MG63 (cell line): ENCODE results near the gene FRYL. TPM values are rescaled to one million over a fixed set of nuclear protein-coding genes. Genes with fewer than 3 reads are reported as not detected.

Source experiments
- DNase-seq: peaks from one replicate; pipeline ENCODE4 v3.0.0-alpha.2; 2020
- H3K27me3 ChIP-seq: fragments of 250-450 bp; sonication (Bioruptor Pico); 2 replicates; pipeline ENCODE4 v1.5.1; 2020; ENCODE audit warnings: mild to moderate bottlenecking, moderate library complexity
- H3K36me3 ChIP-seq: fragments of 250-450 bp; sonication (Bioruptor Pico); 2 replicates; pipeline ENCODE4 v1.5.1; 2020; ENCODE audit warnings: mild to moderate bottlenecking, moderate library complexity
- H3K4me3 ChIP-seq: fragments of 250-450 bp; sonication (Bioruptor Pico); 2 replicates; pipeline ENCODE4 v1.5.1; 2020; ENCODE audit warnings: mild to moderate bottlenecking, moderate library complexity
- H3K9me3 ChIP-seq: fragments of 250-450 bp; sonication (Bioruptor Pico); 2 replicates; pipeline ENCODE4 v1.5.1; 2020; ENCODE audit warnings: mild to moderate bottlenecking, moderate library complexity
- total RNA-seq: library from RNA; depleted of rRNA; stranded (reverse); fragments of >200 nt; shearing (Covaris generic); gene quantifications from 2 replicates; pipeline ENCODE4 v1.2.3, GENCODE V29; 2014; ENCODE audit warnings: low replicate concordance

The FRYL gene
- total RNA-seq, 1 experiment from 2014 or later: 9.7 TPM

DNA sequence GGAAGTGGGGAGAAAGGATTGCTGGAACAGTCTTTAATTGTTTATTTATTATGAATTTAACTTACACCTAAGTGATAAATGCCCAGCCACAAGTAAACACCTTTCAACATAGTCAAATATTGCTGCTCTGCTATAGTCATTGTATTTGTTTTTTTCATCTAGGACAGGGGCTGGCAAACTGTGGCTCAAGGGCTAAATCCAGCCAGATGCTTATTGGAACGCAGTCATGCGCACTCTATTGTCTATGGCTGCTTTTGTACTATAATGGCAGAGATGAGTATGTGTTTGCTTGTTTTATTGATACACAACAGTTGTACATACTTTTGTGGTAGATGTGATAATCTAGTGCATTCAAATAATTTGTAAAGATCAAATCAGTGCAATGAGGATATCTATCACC, 194.7 kb downstream of the FRYL start:
- Histone ChIP-seq H3K9me3 (no peaks in the 10 kb centered on the region), H3K36me3 (no peaks in the 10 kb centered on the region; the same call in none of the 2 replicates), H3K27me3 (no peaks in the 10 kb centered on the region), H3K4me3 (no peak overlapping the region)
- DNase-seq: no peak

DNA sequence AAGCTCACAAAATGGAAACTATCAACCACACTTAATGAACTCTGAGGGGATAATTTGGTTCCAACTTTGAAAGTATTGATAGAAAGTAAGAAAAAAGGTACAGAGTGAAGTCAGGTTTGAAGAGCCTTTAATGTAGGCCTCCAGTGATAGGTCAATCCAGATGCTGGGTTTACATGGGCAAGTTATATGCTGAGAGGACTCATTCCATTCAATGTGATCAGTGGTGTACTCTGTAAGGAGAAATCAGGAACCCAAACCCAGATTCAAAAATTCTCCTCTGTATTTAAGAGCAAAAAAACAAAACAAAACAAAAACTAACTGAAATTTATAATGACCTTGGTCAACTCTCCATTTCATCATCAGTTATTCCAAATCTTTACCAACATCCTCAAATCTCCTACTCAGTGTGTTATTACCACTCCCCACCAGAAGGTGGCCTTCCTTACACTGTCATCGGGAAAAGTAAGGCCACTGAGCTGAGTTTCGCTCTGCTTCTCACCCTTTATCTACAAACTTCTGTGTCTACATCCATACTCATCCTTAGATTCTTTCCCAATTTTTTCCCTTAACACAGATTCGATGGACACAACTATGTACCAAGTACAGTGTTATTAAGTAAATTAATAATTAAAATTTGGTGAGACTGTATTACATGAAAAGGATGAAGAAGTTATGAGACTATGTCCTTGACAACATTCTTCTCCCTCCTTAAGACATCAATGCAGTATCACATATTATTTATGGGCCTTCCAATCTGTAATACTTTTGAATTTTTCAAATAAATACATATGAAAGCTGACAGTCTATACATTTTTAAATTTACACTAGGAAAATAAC, 201.7 kb downstream of the FRYL start:
- peak; percentile 23 for DNase-seq
- H3K4me3 ChIP-seq: no peak overlapping the region
- no peaks in the 10 kb centered on the region for H3K9me3 ChIP-seq
- H3K36me3 ChIP-seq: peaks cover 4% of the 10 kb centered on the region
- H3K27me3 ChIP-seq: no peaks in the 10 kb centered on the region

DNA sequence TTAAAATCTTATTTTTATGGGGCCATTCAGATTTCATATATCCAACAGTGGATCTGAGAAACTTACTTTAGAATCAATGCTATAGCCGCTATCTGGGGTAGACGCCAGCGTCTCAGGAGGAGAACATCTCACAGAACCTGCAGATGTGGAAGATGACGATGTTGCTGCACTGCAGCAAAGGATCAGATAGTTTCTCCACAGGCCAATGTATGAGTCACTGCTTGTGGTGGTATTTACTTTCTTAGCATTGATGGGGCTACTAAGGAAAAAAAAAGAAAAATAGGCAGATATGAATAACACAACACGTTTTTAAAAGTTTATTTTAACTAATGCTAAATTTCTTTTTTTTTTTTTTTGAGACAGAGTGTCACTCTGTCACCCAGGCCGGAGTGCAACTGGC, 204.1 kb downstream of the FRYL start:
- DNase-seq: no peak
- Histone ChIP-seq H3K4me3 (no peak overlapping the region), H3K27me3 (no peaks in the 10 kb centered on the region), H3K36me3 (peaks cover 12% of the 10 kb centered on the region), H3K9me3 (no peaks in the 10 kb centered on the region)

DNA sequence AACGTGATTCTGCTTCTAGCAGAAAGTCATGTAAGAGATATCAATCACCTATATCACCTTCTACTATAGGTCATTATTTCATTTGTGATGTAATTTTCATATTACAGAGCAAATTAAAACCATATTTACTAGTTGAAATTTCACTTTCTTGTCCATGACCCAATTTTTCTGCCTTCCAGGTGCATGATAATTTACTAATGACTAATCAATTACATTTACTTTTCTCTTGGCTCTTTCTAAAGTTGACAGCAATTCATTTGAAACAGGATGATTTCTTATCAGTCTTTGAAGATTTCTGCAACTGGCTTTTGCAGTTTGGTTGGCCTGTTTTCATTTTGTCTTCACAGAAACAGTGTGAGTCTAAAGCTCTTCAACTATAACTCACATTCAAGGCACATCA, 208.6 kb downstream of the FRYL start:
- H3K27me3 ChIP-seq: no peaks in the 10 kb centered on the region
- no peaks in the 10 kb centered on the region for H3K9me3 ChIP-seq
- DNase-seq: no peak
- no peak overlapping the region for H3K4me3 ChIP-seq
- H3K36me3 ChIP-seq: peaks cover 22% of the 10 kb centered on the region

DNA sequence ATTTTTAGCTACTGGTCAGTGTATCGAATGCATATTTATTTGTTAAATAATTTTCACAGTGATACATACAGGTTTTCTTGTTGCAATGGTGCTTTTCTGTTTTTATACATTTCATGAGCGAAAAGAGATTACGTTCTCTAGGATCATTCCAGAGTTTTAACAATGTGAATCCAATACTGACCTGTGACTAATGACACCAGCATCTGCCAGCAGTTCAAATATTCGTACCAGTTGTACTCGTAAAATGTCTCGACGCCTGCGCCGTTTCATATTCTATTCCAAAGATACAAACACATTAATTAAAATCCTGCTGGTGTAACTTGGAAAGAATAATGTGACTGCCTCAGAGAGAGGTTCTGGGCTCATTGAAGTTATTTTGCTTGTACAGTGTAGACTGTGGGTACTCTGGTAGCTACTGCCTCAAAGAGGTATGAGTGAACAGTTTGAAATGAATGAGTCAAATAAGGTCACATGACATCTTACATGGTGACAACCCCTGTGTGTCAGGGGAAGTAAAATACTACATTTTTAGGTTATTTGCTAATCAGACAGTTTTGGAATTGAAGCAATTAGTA, 209.3 kb downstream of the FRYL start:
- Histone ChIP-seq H3K36me3 (peaks cover 22% of the 10 kb centered on the region), H3K9me3 (no peaks in the 10 kb centered on the region), H3K27me3 (no peaks in the 10 kb centered on the region), H3K4me3 (no peak overlapping the region)
- DNase-seq: no peak

DNA sequence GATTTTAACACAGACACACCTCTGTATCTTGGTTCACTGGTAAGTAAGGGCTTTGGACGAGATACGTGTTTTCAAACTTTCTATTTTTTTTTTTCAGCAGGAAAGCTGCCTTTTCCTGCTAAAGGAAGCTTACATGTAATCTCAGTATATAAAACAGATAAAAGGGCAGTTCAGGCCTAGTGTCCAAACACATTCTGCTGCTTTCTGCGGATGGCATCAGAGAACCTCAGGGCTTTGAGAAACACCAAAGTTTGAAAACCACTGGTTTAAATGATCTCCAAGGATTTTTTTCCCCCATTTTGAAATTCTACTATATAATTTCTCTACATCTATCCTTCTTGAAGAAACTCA, 214.1 kb downstream of the FRYL start:
- no peak overlapping the region for H3K4me3 ChIP-seq
- no peak for DNase-seq
- peaks cover 10% of the 10 kb centered on the region for H3K36me3 ChIP-seq
- no peaks in the 10 kb centered on the region for H3K9me3 ChIP-seq
- no peaks in the 10 kb centered on the region for H3K27me3 ChIP-seq

DNA sequence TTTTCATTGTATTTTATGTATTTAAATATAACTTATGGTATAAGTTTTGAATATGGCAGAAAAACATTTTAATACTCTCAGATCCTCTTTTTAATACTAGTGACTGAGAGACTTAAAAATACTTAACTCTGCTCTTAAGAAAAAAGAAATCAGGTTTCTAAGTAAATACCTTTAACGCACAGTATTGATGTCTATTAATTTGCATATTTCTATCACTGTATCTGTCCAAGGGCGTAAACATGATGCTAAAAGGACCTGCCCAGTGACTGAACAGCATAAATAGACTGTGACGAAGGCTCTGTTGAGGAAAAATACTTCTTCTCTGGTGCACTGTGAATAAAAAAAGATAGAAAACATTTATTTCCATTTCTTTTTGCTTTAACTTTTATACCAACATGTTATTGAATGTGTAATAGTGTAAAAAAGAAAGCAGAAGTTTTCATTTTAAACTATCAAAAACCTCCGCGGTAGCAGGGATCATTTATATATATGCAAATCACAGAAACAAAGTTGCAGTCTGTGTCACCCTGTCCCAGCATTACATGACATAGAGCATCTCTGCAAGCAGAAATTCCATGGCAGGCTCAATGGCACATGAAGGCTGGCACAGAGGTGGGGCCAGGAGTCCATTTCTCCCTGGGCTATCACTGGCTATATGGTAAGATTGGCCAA, 214.6 kb downstream of the FRYL start:
- no peak overlapping the region for H3K4me3 ChIP-seq
- peaks cover 6% of the 10 kb centered on the region for H3K36me3 ChIP-seq
- no peaks in the 10 kb centered on the region for H3K9me3 ChIP-seq
- H3K27me3 ChIP-seq: no peaks in the 10 kb centered on the region
- no peak for DNase-seq

DNA sequence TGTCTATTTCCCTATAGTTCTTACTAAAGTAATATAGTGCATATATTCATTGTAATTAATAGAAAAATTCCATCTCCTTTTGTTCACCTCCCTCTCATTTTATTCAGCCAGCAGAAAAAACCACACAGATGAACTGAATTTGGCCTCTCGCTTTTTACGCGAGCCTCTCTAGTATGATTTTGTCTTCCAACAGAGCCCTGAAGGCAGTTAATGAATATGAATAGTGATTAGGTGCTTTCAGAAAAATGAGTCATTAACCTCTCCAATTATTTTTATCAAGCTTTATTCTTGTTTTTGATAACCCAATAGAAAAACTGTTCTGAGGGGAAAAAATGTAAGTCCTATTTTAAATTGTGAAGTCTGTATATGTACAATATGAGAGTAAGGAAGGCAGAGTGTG, 215.9 kb downstream of the FRYL start:
- Histone ChIP-seq H3K36me3 (peaks cover 5% of the 10 kb centered on the region), H3K27me3 (no peaks in the 10 kb centered on the region), H3K4me3 (no peak overlapping the region), H3K9me3 (no peaks in the 10 kb centered on the region)
- no peak for DNase-seq

DNA sequence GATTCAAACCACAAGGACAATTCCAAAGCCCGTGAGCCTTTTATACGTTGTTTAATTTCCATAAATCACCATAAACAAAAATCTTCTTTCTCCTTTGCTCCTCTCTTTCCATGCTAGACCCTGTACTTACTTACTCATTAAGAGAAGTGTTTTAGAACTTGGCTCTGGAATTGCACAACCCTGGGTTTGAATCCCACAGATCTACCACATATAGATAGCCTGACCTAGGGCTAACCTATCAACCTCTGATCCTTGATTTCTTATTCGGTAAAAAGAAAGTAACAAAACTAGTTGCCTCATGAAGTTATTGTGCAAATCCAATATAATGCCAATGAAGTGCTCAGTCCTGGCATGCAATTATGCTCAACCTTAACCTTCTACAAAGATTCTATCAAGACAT, 221.3 kb downstream of the FRYL start:
- DNase-seq: no peak
- H3K4me3 ChIP-seq: no peak overlapping the region
- H3K9me3 ChIP-seq: no peaks in the 10 kb centered on the region
- peaks cover 4% of the 10 kb centered on the region for H3K36me3 ChIP-seq
- no peaks in the 10 kb centered on the region for H3K27me3 ChIP-seq

DNA sequence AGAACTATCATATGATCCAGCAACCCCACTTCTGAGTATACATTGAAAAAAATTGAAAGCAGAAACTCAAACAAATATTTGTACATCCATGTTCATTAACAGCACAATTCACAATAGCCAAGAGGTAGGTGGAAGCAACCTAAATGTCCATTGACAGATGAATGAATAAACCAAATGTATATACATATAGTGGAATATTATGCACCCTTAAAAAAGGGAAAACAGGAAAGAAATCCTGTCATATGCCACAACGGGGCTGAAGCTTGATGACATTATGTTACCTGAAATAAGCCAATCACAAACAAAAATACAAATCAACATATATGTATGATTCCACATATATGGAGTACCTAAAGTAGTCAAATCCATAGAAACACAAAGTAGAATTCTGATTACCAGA, 222.1 kb downstream of the FRYL start:
- Histone ChIP-seq H3K27me3 (no peaks in the 10 kb centered on the region), H3K36me3 (peaks cover 4% of the 10 kb centered on the region), H3K9me3 (no peaks in the 10 kb centered on the region), H3K4me3 (no peak overlapping the region)
- no peak for DNase-seq

DNA sequence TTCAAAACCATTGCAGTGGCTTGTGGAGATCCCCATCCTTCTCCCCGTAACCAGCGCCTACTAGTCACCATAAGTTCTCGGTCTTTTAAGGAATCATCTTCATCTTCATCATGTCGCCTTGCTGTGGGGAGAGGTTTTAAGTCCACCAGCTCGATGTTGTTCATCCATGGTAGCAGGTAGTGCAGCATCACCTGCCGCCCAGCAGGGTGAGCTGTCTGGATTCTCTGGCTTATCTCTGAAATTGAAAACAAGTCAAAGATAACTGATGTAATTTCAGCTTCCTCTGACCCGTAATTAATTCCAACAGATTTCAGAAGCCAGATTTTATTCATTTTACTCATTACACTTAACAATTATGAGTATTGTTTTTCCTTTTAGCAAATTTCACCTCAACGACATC, 222.6 kb downstream of the FRYL start:
- no peak overlapping the region for H3K4me3 ChIP-seq
- peaks cover 4% of the 10 kb centered on the region for H3K36me3 ChIP-seq
- H3K27me3 ChIP-seq: no peaks in the 10 kb centered on the region
- DNase-seq: no peak
- H3K9me3 ChIP-seq: no peaks in the 10 kb centered on the region

DNA sequence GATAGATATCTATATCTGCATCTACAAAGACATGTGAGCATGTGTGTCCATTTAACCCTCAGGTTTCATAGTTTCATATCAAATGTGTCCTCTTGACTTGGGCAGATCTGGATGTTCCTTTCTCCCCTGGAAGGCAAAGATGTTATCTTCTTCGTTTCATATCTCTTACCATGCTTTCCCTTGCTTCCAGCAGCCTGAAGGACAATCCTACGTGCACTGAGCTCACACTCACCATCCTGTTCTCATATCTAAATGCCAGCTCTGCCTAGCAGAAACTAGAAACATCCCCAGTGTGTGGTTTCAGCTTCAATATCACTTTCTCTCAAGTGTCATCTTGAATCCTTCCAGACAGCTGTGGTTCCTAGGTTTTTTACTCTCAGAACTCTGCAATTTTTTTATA, 223.8 kb downstream of the FRYL start:
- no peak for DNase-seq
- Histone ChIP-seq H3K27me3 (no peaks in the 10 kb centered on the region), H3K36me3 (peaks cover 4% of the 10 kb centered on the region), H3K4me3 (no peak overlapping the region), H3K9me3 (no peaks in the 10 kb centered on the region)

DNA sequence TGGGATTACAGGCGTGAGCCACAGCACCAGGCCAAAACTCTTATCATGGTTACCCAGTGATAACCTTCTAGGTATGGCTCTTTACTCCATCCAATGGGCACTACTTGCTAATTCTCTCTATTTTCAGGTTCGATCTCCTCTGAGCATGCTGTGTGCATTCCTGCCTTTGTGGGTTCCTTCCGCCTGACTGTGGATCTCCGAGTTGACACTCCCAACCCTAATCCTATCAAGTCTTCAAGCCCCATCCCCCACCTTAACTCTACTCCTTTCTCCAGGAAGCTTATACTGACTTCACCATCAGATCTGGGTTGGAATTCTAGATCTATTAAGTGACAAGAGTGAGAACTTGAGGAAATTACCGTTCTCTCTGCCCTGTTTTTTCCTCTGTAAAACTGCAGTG, 225.5 kb downstream of the FRYL start:
- DNase-seq: no peak
- Histone ChIP-seq H3K27me3 (no peaks in the 10 kb centered on the region), H3K9me3 (no peaks in the 10 kb centered on the region), H3K36me3 (peaks cover 4% of the 10 kb centered on the region), H3K4me3 (no peak overlapping the region)

DNA sequence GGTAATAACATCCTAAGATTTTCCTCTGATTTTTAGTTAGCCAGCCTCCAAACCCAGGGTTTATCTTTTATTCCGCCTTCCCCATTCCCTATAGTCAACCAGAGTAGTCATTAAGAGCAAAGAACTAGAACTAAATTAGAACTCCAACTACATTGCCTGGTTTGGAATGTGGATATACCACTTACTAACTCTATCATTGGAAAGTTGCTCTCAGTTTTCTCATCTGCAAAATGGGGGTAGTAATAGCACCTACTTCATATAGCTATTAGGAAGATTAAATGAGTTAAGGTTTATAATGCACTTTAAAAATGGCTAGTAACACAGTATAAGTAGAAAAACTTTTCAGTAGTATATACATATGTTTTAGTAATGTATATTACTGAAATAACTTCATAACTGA, 226.4 kb downstream of the FRYL start:
- no peak for DNase-seq
- no peaks in the 10 kb centered on the region for H3K9me3 ChIP-seq
- no peaks in the 10 kb centered on the region for H3K27me3 ChIP-seq
- H3K36me3 ChIP-seq: peaks cover 4% of the 10 kb centered on the region
- no peak overlapping the region for H3K4me3 ChIP-seq

DNA sequence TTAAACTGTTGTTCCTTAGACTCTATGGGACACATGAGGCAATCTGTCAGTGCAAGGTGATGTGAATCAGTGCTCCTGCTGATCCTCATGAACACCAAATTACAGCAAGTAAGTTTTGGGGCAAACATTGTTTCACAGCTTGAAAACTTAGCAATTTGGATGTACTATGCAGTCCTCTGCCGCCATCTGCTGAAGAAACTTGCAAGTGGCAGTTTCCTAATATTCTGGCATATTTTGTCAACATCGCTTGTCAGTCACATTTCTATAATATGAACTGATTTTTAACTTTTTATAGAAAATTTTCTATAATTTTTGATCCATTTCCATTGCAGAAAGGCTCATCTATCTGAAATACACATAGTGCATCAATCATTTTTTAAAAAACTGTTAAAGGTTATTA, 233.7 kb downstream of the FRYL start:
- Histone ChIP-seq H3K9me3 (no peaks in the 10 kb centered on the region), H3K36me3 (peaks cover 20% of the 10 kb centered on the region), H3K4me3 (no peak overlapping the region), H3K27me3 (no peaks in the 10 kb centered on the region)
- DNase-seq: no peak

DNA sequence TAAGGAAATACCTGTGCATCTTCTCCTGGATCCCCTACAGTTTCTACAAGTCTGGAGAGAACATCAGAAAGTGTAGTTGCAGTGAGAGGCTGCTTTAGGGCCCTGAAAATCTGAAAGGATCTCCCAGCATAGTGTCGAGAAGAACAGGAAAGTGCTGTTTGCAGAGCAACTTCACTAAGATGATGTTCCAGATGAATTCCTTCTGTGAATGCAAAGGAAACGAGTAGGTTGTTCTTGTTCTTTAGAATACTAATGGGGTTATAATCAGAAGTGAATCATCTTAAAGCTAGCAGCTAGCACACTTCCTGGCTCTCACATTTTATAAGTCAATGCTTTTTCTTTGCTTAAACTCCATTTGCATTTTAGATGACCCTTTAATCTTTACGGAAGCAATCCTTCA, 236.3 kb downstream of the FRYL start:
- H3K36me3 ChIP-seq: peaks cover 25% of the 10 kb centered on the region
- H3K4me3 ChIP-seq: no peak overlapping the region
- H3K9me3 ChIP-seq: no peaks in the 10 kb centered on the region
- no peaks in the 10 kb centered on the region for H3K27me3 ChIP-seq
- no peak for DNase-seq

DNA sequence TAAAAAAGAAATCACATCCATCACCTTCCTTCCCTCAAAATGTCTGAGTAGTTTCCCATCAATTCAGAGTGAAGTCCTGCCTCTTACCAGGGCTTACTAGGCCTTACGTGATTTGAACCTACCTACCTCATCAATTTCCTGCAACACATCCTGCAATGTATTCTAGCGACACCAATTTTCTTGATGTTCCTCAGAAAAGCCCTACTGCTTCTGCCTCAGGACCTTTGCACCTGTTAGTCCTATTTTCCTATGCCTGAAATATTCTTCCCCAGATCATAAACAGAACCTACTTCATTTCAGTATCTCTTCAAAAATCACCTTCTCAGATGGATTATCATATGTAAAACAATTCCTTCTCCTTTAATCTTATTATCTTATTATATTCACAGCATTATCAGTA, 237.2 kb downstream of the FRYL start:
- H3K4me3 ChIP-seq: no peak overlapping the region
- H3K36me3 ChIP-seq: peaks cover 25% of the 10 kb centered on the region
- no peaks in the 10 kb centered on the region for H3K9me3 ChIP-seq
- no peak for DNase-seq
- H3K27me3 ChIP-seq: no peaks in the 10 kb centered on the region

DNA sequence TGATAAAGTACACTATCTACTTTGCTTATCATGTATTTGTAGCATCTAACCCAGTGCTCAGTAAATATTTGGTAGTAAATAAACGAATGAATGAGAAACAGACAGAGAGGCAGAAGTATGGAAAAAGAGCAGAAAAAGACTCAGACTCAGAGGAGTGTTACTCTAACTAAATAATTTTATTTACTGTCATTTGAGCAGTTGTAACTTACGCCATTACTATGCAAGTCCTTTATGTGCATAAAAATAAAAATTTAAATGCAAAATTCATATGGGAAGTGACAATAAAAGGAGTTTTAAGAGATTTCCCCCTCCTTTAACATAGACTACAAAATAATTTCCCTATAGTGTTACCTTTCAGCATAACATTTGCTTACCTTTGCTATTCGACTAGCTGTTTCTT, 240.5 kb downstream of the FRYL start:
- H3K27me3 ChIP-seq: no peaks in the 10 kb centered on the region
- peaks cover 17% of the 10 kb centered on the region for H3K36me3 ChIP-seq
- no peak overlapping the region for H3K4me3 ChIP-seq
- no peak for DNase-seq
- no peaks in the 10 kb centered on the region for H3K9me3 ChIP-seq
